ENCODE results near the gene TNFRSF1A.

The TNFRSF1A gene

GRCh38 chr12:6374028-6374785 is 32.3 kb upstream of the TNFRSF1A start:
- DNase-seq: no peak

DNA sequence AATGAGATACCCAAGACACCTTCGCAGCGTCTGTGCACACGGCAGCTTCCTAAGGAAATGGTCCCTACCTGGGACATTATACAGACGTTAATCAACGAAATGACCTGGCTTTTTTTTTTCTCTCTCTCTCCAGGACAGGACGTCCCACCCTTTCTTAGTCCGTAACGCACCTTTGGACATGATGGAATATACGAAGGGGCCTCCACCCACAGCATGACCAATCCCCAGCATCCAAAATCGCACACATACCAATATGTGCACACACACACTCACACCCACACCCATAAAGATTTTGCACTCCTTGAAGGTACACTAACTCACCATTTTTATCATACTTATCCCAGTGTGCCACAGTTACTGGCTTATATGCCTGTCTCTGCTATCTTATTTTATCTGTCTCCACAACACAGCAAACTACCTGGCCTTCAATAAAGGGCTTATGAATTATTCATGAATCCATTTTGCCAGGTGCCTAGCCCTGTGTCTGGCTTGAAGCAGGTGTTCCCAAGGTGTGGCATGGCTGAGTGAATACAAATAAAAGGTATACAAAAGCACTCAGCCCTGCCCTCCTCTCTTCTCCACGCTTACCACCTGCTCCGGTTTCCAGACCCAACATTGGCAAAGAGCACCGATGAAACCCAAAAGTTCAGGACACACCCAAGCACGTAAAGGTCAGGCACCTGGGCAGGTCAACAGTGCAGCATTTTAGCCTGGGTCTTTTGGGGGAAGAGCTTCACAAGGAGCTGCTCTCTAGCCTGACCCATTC is 31.3 kb upstream of the TNFRSF1A start:
- peak; percentile 29 for DNase-seq

GRCh38 chr12:6372403-6373003 is 30.6 kb upstream of the TNFRSF1A start:
- DNase-seq: no peak

DNA sequence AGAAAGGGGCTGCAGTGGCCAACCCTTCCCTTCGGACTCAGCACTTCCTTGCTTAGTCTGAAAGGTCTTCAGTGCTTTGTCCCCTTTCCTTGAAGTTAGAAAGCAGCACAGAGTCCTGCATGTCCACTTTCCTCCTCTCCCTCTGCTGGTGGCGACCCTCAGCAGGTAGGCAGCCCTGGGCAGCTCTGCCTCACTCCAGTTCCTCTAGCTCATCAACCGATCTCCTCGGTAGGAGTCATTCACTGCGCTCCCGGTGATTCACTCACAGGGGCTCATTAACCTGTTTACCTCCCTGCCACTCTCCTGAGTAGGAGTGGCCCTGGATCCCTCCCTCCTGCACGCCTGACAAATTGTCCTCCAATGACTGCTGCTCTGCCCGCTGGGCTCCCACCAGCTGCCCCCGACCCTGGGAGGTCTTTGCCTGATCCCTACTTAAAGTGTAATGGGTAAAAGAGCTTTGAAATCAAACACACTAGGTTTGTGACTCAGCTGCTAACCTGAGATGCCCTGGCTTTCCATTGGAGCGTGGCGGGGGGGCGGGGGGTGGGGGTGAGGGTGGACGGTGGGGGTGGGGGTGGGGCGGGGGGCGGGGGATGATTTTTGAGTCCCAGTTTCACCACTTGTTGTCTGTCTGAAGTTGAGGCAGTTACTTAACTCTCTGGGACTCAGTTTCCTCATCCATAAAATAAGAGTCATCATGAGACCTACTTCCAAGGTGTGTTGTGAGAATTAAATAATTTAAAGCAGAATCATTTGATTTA is 29.3 kb upstream of the TNFRSF1A start:
- peak; percentile 36 for DNase-seq

- no peak for DNase-seq
Observed at GRCh38 chr12:6370576-6370935, 28.7 kb upstream of the TNFRSF1A start.

- no peak for DNase-seq
Observed at GRCh38 chr12:6369916-6370575, 28.2 kb upstream of the TNFRSF1A start.

GRCh38 chr12:6368906-6369525 is 27.1 kb upstream of the TNFRSF1A start:
- no peak for DNase-seq

DNA sequence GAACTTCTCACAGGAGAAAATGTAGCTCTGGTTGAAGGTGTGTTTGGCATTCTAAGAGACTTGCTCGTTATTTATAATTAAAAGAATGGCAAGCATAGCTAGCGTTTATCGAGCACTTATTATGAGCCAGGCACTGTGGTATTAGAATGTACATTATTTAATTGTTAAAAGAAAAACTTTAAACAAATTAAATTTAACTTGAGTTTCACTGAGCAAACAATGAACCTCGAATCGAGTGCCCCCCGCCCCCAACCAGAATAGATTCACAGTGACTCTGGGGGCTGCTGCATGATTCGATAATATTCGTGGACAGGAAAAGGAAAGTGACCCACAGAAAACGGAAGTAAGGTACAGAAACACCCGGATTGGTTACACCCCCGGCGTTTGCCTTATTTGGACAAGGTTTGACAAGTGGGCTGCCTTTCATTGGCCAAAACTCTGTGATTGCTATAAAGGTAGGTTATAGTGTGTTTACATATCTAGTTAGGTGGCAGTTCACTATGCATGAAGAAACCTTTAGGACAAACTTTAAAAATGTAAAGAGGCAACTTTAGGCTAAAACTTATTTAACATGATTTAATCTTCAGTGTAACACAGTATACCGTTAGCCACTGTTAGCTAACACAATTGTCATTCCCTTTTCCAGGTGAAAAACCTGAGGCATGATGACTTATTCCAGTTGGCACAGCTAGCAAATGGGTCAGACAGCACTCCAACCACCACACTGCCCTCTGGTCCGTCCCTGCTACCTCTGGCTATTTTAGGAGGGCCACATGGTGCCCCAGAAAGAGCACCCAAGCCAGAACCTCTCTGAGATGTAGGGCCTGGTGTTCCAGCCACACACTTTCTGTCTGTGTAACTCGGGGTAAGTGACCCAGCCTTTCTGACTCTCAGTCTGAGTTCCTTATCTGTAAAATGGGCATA is 26.4 kb upstream of the TNFRSF1A start:
- no peak for DNase-seq

DNA sequence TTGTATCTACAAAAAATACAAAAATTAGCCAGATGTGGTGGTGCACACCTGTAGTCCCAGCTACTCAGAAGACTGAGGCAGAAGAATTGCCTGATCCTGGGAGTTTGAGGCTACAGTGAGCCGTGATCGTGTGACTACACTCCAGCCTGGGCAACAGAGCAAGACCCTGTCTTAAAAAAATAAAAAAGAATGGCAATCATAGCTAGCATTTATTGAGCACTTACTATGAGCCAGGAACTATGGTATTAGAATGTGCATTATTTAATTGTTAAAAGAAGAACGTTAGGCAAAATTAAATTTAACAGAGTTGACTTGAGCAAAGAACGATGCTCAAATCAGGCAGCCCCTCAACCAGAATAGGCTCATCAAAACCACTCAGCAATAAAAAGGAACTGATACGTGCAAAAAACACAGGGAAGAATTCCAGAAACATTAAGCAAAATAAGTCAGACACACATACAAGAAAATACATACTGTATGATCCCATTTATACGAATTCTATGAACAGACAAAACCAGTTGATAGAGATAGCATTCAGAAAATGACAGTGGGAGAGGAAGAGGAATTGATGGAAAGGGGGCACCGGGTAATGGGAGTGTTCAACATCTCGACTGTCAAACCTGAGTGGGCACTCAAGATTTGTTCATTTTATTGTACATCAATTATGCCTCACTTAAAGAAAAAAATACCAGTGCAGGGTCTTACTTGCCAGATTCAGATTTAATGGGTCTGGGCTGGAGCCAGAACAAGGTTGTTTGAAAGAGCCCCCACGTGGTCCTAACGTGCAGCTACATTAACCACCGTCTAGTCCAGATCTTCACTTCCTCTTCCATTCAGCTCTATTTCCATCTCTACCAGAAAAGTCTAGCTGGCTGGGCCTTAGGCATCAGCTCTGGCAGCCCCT is 25.4 kb upstream of the TNFRSF1A start:
- no peak for DNase-seq

DNA sequence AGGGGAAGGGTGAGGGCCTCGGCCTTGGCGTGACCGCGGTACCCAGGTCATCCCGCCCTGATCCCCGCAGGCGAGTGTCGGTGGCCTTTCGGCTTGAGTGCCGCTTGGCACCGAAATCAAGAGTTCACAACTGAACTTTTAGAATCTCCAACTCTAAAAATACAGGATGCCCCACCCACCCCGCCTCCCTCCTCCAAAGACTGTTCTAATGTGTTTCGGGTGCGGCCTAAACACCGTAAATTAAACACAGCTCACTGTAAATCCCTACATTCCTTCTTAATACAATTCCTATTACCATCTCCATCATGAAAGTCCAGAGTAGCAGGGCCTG is 22.1 kb upstream of the TNFRSF1A start:
- DNase-seq: no peak

DNA sequence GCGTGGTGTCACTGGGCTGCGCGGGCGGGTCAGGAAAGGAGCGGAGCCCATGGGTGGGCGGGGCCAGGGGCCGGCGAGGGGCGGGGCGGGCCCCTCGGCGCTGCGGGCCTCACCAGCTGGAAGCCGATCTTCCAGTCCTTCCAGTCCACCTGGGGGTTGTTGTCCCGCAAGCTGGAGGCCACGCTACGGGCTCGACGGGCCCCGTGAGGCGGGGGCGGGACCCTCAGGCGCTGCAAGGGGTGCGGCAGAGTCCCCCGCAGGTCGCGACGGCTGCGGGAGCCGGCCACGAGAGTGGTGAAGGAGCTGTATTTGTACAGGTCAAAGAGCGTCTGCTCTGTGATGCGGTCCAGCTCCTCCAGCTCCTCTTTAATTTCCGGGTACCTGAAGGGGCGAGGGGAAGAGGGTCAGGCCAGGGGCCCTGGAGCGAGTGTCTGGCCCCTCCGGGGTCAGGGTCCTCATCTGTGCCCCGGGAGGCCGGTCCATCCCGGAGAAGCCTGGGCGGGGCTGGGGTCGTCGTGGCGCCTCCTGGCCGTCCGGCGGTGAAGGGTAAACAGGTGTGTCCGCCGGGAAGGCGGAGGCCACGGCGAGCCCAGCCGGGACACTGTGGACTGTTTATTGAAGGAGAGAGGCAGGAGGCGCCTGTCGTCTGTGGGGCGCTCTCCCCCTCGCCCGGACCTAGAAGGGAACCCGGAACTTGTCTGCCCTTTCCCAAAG is 21.6 kb upstream of the TNFRSF1A start:
- no peak for DNase-seq

DNA sequence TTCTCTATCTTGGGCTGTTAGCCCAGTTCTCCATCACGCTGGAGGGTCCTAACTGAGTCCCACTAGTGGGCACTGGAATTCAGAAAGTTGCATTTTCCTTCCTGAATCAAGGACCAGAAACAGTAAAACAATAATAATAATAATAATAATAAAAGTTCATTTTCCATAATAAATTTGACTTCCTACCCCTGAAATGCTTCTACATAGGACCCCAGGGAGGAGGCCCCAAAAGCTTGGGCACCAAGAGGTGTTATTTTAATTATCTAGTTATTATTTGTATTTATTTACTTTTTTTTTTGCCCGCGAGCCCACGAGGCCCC is 21.1 kb upstream of the TNFRSF1A start:
- DNase-seq: no peak

DNA sequence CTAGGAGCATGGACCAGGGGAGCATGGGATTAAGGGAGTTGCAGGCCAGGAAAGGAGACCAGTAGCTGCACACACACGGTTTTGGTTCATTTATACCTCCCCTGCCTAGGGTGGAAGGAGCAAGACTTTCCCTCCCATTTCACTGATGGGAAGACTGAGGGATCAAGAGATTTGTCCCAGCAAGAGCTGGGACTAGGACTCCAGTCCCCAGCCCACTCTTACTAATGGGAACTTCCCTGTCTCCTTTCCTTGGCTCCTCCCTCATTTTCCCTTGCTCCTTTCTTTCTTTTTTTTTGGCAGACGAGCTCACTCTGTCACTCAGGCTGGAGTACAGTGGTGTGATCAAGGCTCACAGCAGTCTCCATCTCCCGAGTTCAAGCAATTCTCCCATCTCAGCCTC is 20.5 kb upstream of the TNFRSF1A start:
- no peak for DNase-seq

- DNase-seq: no peak
Observed at GRCh38 chr12:6361834-6362233, 20.0 kb upstream of the TNFRSF1A start.

- DNase-seq: no peak
Observed at GRCh38 chr12:6360578-6361490, 19.0 kb upstream of the TNFRSF1A start.

DNA sequence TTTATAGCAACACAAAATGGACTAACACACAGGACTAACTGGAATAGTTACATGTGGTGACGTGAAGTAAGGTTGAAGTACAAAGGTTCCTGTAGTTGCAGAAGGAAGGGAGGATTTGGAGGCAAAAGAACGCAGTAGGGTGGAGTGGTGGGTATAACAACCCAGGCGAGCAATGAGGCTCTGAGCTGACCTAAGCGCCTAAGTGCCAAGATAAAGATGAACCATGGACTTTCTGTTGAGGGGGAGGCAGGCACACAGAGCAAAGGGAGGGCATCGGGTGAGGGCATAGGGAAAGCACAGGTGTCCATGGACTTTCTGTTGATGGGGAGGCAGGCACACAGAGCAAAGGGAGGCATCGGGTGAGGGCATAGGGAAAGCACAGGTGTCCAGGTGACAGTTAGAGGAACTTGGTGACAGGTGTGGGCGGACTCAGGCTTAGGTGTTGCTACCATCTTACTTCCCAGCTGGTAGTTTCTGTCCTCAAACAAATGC is 18.2 kb upstream of the TNFRSF1A start:
- DNase-seq: no peak

DNA sequence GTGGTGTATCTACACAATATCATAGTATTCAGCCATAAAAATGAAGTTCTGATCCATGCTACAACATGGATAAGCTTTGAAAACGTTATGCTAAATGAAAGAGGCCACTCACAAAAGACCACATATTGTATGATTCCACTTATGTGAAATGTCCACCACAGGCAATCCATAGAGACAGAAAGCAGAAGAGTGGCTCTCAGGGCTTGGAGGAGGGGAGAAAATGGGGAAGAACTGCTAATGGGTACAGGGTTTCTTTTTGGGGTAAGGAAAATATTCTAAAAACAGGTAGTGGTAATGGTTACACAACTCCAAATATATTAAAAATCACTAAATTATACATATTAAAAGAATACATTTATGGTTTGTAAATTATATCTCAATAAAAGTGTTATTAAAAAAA is 17.0 kb upstream of the TNFRSF1A start:
- no peak for DNase-seq

DNA sequence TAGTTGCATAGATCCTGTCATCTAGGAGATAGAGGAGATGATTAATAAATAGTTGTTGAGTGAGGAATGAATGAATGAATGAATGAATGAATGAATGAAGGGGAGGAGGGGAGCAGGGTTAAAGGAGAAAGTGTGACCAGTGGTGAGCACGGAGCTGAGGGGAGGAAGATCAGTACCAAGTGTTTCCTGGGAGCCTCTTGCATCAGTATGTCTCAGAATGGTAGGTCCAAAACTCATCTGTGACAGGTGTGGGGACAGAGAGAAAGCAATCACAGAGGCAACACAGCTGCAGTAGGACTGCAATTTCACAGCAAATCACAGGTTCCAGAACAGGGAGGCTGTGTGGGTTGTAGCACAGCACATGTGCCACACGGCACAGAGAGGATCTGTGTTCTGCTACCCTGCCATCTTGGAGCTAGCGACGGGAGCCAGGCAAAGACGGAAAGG is 14.5 kb upstream of the TNFRSF1A start:
- no peak for DNase-seq

Measured in NCI-H1092 treated with DMSO at 0.1 percent for 48 hours (cell line).